ENCODE results near the gene TBPL2. TPM values are rescaled to one million over a fixed set of nuclear protein-coding genes. Genes with fewer than 3 reads are reported as not detected.

Gene TBPL2
- total and polyA plus RNA-seq, 8 donors = not detected

DNA sequence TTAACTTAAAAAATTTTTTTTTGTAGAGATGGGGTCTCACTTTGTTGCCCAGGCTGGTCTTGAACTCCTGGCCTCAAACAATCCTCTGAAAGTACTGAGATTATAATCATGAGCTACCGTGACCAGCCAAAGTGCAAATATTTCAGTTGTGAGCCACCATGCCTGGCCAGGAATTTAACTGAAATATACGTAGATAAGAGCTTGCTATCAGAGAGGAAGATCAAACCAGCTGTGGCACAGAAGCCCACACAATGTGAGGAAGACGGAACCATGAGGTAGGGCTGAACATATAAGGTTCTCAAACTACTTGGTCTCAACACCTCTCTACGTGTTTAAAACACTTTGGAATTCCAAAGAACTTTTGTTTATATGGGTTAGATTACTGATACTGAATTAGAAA is 57.9 kb downstream of the TBPL2 start:
- FAIRE-seq = no peak
- no peak for ATAC-seq

DNA sequence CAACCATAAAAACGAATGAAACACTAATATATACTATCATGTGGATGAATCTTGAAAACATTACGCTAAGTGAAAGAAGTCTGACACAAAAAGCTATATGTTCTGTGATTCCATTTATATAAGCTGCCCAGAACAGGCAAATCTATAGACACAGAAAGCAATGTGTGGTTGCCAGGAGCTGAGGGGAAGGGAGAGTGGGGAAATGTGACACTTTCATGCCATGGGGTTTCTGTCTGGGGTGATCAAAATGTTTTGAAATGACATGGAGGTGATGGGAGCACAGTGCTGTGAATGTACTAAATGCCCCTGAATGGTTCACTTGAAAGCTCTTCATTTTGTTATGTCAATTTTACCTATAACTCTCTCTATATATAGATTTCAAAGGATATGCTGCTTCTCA is 58.9 kb downstream of the TBPL2 start:
- intact Hi-C loops (cut with DNase I) = no loop called here
- TF ChIP-seq, protein P1, sequence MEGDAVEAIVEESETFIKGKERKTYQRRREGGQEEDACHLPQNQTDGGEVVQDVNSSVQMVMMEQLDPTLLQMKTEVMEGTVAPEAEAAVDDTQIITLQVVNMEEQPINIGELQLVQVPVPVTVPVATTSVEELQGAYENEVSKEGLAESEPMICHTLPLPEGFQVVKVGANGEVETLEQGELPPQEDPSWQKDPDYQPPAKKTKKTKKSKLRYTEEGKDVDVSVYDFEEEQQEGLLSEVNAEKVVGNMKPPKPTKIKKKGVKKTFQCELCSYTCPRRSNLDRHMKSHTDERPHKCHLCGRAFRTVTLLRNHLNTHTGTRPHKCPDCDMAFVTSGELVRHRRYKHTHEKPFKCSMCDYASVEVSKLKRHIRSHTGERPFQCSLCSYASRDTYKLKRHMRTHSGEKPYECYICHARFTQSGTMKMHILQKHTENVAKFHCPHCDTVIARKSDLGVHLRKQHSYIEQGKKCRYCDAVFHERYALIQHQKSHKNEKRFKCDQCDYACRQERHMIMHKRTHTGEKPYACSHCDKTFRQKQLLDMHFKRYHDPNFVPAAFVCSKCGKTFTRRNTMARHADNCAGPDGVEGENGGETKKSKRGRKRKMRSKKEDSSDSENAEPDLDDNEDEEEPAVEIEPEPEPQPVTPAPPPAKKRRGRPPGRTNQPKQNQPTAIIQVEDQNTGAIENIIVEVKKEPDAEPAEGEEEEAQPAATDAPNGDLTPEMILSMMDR (IDR thresholded peaks at IDR 0.05) = no peak
- no peaks in the 10 kb centered on the region for H3K4me1 ChIP-seq
- H3K27me3 ChIP-seq = no peaks in the 10 kb centered on the region
- 82 to 85% methylated on average over 2 of the region's 2 CpGs for WGBS, 2 donors
- no peaks in the 10 kb centered on the region for H3K9me3 ChIP-seq
- DNase-seq (no peak), FAIRE-seq (no peak), ATAC-seq (no peak)
- H3K27ac ChIP-seq = no peak overlapping the region
- peaks cover 0 to 47% (median 4%) of the 10 kb centered on the region in 3 donors for H3K36me3 ChIP-seq
- no peak overlapping the region for H3K4me3 ChIP-seq

More for the DNA sequence above, 57.9 kb downstream of the TBPL2 start:
- no peak overlapping the region for H3K27ac ChIP-seq
- peaks cover 0 to 40% (median 4%) of the 10 kb centered on the region in 3 donors for H3K36me3 ChIP-seq
- WGBS, 2 donors = 86 to 89% methylated on average over 4 of the region's 4 CpGs
- H3K9me3 ChIP-seq = no peaks in the 10 kb centered on the region
- intact Hi-C loops (cut with DNase I) = no loop called here
- no peaks in the 10 kb centered on the region for H3K27me3 ChIP-seq
- no peaks in the 10 kb centered on the region for H3K4me1 ChIP-seq
- no peak for DNase-seq
- H3K4me3 ChIP-seq = no peak overlapping the region
- TF ChIP-seq, protein P1 (IDR thresholded peaks at IDR 0.05) = no peak

DNA sequence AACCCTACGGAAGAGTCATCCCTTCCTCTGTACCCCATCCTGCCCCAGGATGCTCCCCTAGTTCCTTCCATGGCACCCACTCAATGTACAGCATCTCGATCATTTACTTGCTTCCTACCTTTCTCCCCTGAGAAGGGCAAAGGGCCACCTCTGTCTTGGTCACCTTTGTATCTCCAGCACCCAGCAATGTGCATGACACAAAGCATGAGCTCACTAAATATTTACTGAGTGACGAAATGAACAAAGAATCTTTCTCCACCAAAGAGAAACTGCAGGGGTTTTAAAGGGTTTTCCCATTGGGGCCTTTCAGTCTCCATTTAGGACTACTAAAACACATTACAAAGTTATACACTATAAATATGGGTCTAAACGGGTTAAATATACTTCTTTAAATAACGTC is 59.4 kb downstream of the TBPL2 start:
- intact Hi-C loops (cut with DNase I) = no loop called here
- Histone ChIP-seq H3K4me3 (no peak overlapping the region), H3K27ac (no peak overlapping the region), H3K36me3 (peaks cover 0 to 47% (median 4%) of the 10 kb centered on the region in 3 donors), H3K9me3 (no peaks in the 10 kb centered on the region), H3K27me3 (no peaks in the 10 kb centered on the region), H3K4me1 (no peaks in the 10 kb centered on the region)
- WGBS, 2 donors = 76 to 77% methylated on average over 5 of the region's 5 CpGs
- no peak for FAIRE-seq
- no peak for DNase-seq
- no peak for ATAC-seq
- TF ChIP-seq, protein P1 (IDR thresholded peaks at IDR 0.05) = no peak

DNA sequence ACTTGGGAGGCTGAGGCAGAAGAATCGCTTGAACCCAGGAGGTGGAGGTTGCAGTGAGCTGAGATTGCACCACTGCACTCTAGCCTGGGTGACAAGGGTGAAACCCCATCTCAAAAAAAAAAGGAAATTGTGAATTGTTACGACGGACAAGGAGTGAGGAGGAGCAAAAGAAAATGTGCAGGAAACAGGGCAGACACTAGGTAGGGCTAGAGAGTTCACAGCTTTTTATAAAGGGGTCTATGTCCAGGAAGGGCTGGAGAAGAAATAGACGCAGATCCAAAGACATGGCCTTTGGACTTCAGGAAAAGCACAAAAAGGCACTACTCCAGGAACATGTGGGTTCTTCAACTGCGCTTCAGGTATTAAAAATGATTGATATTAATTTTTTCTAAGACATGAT is 63.2 kb downstream of the TBPL2 start:
- Histone ChIP-seq H3K27me3 (no peaks in the 10 kb centered on the region), H3K36me3 (peaks cover 0 to 49% (median 4%) of the 10 kb centered on the region in 3 donors), H3K4me3 (no peak overlapping the region), H3K4me1 (no peaks in the 10 kb centered on the region), H3K27ac (no peak overlapping the region), H3K9me3 (no peaks in the 10 kb centered on the region)
- DNase-seq = no peak
- FAIRE-seq = no peak
- TF ChIP-seq, protein P1 (IDR thresholded peaks at IDR 0.05) = no peak
- WGBS, 2 donors = 87 to 94% methylated on average over 5 of the region's 5 CpGs
- no peak for ATAC-seq
- intact Hi-C loops (cut with DNase I) = no loop called here

DNA sequence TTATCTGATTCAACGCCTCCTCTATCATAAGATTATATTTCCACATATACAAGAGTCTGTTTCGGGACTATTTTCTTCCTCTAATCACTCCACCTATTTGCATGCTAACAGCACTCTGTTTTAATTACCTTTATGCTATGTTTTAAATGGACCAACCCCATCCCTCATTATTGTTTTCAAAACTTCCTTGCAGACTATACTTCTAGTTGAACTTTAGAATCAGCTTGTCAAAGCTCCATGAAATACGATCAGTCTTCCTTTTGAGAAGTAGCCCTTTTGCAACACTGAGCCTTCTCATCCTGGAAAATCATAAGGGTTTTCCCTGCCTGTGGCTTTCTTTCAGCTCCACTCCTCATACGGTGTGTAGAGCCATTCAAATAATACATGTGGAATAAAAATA is 65.6 kb downstream of the TBPL2 start:
- WGBS, 2 donors = 95% methylated on average over 4 of the region's 4 CpGs
- Histone ChIP-seq H3K9me3 (no peaks in the 10 kb centered on the region), H3K27me3 (no peaks in the 10 kb centered on the region), H3K27ac (no peak overlapping the region), H3K4me3 (no peak overlapping the region), H3K36me3 (peaks cover 0 to 30% (median 0%) of the 10 kb centered on the region in 3 donors), H3K4me1 (no peaks in the 10 kb centered on the region)
- TF ChIP-seq, protein P1 (IDR thresholded peaks at IDR 0.05) = no peak
- FAIRE-seq = no peak
- ATAC-seq = no peak
- DNase-seq = no peak
- intact Hi-C loops (cut with DNase I) = no loop called here
